Fibroblast of skin of right biceps (primary cell): ENCODE data around the gene IFT122.
"Not testable (repeated sequence)": the region's sequence is repeated elsewhere in the genome, so short reads cannot be mapped to it uniquely, and the experiment has no call there.

Experiments
- DNase-seq: peaks from one replicate; pipeline ENCODE4 v3.0.0-alpha.2; 2013

Gene IFT122, protein sequence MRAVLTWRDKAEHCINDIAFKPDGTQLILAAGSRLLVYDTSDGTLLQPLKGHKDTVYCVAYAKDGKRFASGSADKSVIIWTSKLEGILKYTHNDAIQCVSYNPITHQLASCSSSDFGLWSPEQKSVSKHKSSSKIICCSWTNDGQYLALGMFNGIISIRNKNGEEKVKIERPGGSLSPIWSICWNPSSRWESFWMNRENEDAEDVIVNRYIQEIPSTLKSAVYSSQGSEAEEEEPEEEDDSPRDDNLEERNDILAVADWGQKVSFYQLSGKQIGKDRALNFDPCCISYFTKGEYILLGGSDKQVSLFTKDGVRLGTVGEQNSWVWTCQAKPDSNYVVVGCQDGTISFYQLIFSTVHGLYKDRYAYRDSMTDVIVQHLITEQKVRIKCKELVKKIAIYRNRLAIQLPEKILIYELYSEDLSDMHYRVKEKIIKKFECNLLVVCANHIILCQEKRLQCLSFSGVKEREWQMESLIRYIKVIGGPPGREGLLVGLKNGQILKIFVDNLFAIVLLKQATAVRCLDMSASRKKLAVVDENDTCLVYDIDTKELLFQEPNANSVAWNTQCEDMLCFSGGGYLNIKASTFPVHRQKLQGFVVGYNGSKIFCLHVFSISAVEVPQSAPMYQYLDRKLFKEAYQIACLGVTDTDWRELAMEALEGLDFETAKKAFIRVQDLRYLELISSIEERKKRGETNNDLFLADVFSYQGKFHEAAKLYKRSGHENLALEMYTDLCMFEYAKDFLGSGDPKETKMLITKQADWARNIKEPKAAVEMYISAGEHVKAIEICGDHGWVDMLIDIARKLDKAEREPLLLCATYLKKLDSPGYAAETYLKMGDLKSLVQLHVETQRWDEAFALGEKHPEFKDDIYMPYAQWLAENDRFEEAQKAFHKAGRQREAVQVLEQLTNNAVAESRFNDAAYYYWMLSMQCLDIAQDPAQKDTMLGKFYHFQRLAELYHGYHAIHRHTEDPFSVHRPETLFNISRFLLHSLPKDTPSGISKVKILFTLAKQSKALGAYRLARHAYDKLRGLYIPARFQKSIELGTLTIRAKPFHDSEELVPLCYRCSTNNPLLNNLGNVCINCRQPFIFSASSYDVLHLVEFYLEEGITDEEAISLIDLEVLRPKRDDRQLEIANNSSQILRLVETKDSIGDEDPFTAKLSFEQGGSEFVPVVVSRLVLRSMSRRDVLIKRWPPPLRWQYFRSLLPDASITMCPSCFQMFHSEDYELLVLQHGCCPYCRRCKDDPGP

GRCh38 chr3:129439817-129440617 is at the start of gene IFT122, which contains the start of gene MBD4:
IFT122 (plus strand) TSS chr3:129440224; CDS start chr3:129440331, 107 bp downstream.
MBD4 (minus strand) TSS chr3:129439948; CDS start chr3:129439833, 115 bp downstream.
- peak; percentile 100 for DNase-seq

DNA sequence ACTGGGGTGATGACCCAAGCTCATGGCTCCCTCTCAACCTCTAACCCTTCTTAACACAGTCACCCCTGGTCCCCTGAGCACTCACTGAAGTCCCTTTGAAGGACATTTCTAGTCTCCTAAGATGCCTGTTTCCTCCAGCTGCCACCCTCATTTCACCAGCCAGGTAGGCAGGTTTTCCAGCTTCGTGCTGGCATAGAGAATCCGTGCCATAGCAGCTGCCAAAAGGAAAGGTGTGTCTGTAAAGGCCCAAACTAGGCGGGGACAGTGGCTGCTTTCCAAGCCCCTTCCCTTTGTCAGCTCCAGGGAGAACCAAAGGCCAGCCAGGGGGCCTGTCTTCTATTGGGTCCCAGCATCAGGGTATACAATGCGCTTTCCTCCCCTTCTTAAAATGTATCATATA is 48.4 kb upstream of the IFT122 start:
- DNase-seq: not testable (repeated sequence)

DNA sequence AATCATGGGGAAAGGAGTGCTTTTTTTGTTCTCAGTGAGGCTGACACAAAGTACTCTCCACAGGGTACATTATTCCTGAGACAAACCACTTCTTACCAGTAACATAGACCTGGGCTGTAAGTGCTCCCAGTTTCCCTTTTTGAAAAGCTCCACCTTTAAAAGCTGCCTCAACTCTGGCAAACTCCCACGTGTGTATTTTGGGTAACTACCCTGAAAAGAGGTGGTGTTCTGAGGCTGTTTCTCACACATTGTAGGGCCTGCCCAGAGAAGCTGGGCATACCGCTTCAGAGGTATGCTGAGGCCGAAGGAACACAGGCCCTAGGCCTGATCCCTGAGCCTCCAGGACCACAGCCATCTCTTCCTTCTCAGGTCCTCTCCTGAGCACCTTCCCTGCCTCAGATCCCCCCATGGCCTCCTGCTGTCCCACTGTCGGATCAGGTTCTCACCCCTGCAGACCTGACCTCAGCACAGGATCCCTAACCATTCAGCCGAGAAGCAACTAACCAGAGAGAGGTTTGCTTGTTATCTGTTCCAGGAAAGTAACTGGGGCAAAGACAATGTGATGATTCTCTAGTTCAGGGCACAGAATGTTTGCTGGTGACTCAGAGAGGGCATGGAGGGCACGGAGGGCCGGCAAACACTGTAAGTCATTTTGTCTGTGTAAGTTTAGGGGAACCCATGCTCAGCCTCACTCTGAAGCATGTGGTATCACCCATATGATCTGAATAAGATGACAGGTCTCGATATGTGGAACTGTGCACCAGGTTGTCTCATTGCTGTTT is 47.7 kb upstream of the IFT122 start:
- DNase-seq: not testable (repeated sequence)

DNA sequence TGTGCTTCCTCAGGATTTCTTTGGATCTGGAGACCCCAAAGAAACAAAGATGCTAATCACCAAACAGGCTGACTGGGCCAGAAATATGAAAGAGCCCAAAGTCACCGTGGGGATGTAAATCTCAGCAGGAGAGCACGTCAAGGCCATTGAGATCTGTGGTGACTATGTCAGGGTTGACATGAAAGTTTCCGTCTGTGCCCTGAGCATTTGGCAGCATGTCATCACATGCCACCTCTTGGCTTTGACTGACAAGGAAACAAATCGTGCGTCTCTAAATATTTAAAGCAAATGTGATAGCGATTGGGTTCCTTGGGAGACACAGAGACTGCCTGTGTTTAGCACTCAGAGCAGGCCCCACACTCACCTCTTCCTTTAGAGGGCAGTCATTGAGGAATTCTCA is 46.8 kb upstream of the IFT122 start:
- no peak for DNase-seq

DNA sequence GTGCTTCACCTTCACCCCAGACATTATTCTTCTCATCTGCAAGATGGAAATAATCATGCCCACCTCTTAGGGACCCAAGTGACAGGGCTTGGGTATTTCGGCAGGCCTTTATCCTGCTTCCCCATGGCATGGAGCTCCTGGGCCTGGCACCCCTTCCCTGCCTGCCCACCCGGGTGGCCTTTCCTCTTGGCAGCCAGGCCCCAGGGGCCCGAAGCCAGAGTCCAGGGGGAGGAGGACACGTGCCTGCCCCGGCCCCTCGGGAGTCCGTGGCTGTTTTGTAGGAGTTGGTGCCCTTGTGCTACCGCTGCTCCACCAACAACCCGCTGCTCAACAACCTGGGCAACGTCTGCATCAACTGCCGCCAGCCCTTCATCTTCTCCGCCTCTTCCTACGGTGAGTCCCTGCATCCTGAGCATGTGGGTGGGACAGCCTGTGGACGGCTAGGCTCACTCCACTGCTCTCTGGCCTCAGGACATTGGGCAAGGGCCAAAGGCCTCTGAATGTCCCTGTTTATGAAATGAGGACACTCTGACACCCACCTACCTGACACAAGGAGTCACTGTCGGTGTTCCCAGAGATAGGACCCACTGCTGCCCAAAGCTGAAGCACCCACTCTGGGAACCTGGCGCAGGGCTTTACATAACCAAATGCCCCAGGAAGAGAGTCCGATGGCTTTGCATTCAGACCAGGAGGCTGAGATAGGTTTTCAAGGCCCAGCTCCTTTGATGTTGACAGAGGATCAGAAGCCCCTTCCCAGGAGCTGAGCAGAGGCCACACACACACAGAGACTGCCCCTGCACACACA is 46.1 kb upstream of the IFT122 start:
- not testable (repeated sequence) for DNase-seq

DNA sequence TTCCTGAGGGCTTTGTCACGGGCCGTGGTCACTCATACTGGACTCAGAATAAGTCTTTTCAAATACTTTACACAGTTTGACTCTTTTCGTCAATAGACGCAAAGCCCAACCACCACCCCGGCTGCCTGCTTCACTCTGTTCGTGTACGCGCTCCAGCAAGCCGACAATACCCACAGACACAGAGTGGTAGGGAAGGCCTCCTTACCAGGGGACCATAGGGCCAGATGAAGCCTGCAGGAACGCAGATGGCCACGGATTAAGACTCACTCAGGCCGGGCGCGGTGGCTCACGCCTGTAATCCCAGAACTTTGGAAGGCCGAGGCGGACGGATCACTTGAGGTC is 41.2 kb upstream of the IFT122 start:
- no peak for DNase-seq

DNA sequence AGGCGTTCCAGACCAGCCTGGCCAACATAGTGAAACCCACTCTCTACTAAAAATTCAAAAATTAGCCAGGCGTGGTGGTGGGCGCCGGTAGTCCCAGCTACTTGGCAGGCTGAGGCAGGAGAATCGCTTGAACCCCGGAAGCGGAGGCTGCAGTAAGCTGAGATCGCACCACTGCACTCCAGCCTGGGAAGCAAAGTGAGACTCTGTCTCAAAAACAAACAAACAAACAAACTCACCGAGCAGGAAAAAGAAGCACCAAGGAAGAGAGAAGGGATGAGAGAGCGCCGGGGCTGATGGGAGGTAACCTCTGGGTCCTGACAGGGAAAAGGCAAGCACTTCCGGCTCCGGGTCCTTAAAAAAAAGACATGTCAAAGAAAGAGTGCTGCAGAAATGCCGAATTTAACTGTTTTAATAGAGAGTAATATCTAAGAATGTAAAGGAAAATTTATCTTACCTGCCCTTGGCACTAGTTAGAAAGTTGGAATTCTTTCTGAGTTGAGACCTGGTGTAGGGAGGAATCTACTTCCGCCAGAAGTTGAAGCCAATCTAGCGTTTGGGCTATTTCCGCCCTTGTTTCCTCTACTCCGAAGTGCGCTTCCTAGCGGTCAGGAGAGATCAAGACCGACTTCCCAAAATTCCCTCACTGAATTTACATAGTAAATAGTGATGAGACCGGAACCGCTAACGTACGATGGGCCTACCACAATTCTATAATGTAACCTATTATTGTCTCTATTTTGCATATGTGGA is 40.7 kb upstream of the IFT122 start:
- DNase-seq: peak; percentile 96

DNA sequence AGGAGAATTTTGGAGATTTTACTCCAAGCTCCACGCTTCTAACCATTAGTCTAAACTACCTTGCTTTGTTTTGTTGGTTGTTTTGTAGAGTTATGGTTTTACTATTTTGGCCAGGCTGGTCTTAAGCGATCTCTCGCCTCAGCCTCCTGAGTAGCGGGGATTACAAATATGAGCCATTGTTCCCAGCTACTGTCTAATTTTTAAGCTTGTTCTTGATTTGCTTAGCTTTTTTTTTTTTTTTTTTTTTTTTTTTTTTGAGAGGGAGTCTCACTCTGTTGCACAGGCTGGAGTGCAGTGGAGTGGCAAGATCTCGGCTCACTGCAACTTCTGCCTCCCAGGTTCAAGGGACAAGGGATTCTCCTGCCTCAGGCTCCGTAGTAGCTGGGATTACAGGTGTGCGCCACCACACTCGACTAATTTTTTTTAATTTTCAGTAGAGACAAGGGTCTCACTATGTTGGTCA is 40.1 kb upstream of the IFT122 start:
- DNase-seq: peak; percentile 34

- no peak for DNase-seq
Measured at GRCh38 chr3:129402210-129402609, 37.8 kb upstream of the IFT122 start.

GRCh38 chr3:129402616-129403015 is 37.4 kb upstream of the IFT122 start:
- no peak for DNase-seq

DNA sequence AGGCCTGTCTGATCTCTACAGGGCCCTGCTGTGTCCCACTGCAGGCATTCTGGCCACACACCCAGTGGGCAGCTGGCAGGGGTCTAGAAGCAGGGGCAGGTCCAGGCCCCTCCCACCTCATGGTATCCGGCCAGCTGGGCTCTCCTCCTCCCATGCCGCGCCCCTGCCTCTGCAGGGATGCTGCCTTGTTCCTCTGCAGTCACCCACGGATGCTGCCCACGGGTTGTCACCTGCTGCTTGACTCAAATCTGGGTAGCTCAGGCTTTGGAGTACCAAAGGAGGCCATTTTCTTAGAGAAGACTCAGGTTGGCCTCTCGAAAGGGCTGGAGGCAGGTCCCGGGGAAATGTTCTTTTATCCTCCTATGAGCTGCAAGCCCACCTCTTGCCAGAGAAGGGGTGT is 36.6 kb upstream of the IFT122 start:
- DNase-seq: no peak

DNA sequence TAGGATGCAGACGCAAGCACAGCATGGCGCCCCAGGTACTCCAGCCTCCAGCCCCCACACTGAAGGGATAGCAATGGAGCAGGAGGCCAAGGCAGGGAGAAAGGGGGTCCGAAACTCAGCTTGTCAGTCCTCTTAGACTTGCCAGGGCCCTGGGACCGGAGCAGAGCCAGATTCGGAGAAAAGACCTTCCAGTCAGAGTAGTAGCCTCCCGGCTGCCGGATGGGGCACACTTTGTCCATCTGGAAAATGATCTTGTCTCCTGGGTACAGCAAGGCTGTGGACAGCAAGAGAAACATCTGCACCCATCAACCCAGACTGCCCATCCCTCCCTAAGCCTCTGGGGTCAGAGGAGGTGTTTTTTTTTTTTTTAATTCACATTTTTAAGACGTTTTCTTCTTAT is 35.9 kb upstream of the IFT122 start:
- no peak for DNase-seq

DNA sequence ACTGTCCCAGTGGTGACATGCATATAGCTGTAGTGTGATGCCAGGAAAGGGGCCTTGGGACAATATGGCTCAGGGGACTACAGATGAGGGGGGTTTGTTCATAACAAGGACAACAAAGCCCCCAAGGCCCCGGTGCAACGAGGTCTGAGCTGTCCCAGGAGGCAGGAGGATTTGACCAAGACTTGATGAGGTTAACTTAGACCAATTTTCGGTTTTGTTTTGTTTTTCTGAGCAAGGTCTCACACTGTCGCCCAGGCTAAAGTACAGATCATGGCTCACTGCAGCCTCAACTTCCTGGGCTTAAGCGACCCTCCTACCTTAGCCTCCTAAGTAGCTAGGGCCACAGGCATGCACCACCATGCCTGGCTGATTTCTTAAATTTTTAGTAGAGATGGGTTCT is 35.4 kb upstream of the IFT122 start:
- DNase-seq: no peak

DNA sequence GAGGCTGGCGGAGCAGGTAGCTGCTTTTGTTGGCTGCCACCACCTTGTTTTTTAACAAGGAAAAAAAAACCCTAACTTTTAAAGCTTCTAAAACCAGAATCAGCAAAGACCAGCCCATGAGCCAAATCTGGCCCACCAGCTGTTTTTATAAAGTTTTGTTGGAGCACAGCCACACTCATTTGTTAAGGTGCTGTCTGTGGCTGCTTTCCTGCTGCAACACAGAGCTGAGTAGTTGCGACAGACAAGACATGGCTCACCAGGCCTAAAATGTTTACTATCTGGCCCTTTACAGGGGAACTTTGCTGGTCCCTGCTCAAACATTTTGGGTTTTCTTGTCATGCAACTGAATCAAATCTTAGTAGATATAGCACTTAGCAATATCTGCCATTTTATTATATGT is 30.5 kb upstream of the IFT122 start:
- no peak for DNase-seq

GRCh38 chr3:129410971-129411370 is 29.1 kb upstream of the IFT122 start:
- no peak for DNase-seq

- no peak for DNase-seq
Measured at GRCh38 chr3:129412542-129413198, 27.4 kb upstream of the IFT122 start.

DNA sequence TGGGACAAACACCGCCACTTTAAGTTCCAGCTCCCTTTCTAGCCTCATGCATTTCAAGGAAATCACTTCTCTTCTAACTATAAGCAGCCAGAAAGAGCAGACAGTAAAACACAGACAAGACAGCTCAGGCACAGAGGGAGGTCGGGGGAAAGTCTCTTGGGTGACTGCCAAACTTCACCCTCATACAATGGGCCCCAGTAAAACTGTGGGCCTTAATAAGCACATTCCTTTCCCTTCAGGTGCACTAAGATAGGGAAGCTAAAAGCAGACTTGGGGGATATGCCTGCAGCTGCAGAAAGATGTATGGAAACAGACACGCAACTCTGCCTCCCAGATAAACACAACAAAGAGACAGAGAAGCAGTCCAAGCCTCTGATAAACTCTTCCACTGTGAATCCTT is 26.8 kb upstream of the IFT122 start:
- not testable (repeated sequence) for DNase-seq

- peak; percentile 67 for DNase-seq
Measured at GRCh38 chr3:129413687-129414506, 26.1 kb upstream of the IFT122 start.
